AG10803 (cell line): ENCODE results near the gene SULT6B1.
"Not testable (repeated sequence)": the region's sequence is repeated elsewhere in the genome, so short reads cannot be mapped to it uniquely, and the experiment has no call there.

Source experiments
- DNase-seq: peaks from one replicate; pipeline ENCODE4 v3.0.0; 2010; ENCODE audit warnings: low read depth
- H3K4me3 ChIP-seq: 2 replicates; pipeline ENCODE4 v1.5.1; 2011; ENCODE audit warnings: mild to moderate bottlenecking, low read length, control low read depth
- CTCF ChIP-seq: conservative IDR thresholded peaks from 2 replicates; pipeline ENCODE4 v1.5.1; 2011; ENCODE audit warnings: mild to moderate bottlenecking, low read length, control low read depth, inconsistent platforms

Gene SULT6B1

GRCh38 chr2:37203708-37204107, 15.2 kb upstream of the SULT6B1 start:
- no peak overlapping the region for H3K4me3 ChIP-seq
- no peak for DNase-seq
- TF ChIP-seq CTCF, result no peak

GRCh38 chr2:37201766-37202165, 13.3 kb upstream of the SULT6B1 start:
- TF ChIP-seq CTCF, result no peak

GRCh38 chr2:37201208-37201607, 12.7 kb upstream of the SULT6B1 start:
- TF ChIP-seq CTCF, result no peak
- H3K4me3 ChIP-seq, result no peak overlapping the region
- no peak for DNase-seq

More at GRCh38 chr2:37201766-37202165, 13.3 kb upstream of the SULT6B1 start:
- no peak for DNase-seq
- H3K4me3 ChIP-seq, result no peak overlapping the region

- no peak for TF ChIP-seq CTCF
- H3K4me3 ChIP-seq, result no peak overlapping the region
- no peak for DNase-seq
These were observed 10.2 kb upstream of the SULT6B1 start for GRCh38 chr2:37198681-37199065.

- peak within 1 kb of the TSS; percentile 92 for H3K4me3 ChIP-seq
- peak; percentile 68 for DNase-seq
- TF ChIP-seq CTCF, result no peak
These were observed 8.1 kb upstream of the SULT6B1 start, which contains the start of gene CEBPZOS for GRCh38 chr2:37196320-37197195. TSS of gene CEBPZOS (plus strand) at chr2:37196496. CDS start at chr2:37199705, 3,209 bp downstream.

GRCh38 chr2:37195862-37196319, 7.4 kb upstream of the SULT6B1 start:
- DNase-seq, result not testable (repeated sequence)
- peak overlapping the region; percentile 92 for H3K4me3 ChIP-seq

- DNase-seq, result no peak
- no peak overlapping the region for H3K4me3 ChIP-seq
- TF ChIP-seq CTCF, result no peak
These were observed 4.1 kb upstream of the SULT6B1 start for GRCh38 chr2:37192551-37192950.
